T-helper 2 cell treated with Interferon-gamma antibody and Interleukin-4, amounts not matched to agents 5 μg/mL and 100 μg/mL, for 36 hours (primary cell): ENCODE data around the gene MYOT.
"Not testable (repeated sequence)": the region's sequence is repeated elsewhere in the genome, so short reads cannot be mapped to it uniquely, and the experiment has no call there.

Source experiments
- DNase-seq: peaks from one replicate; pipeline ENCODE4 v3.0.0; 2021; ENCODE audit warnings: low spot score
- H3K27ac Mint-ChIP-seq: one replicate; pipeline ENCODE4 v1.8.0; 2021; ENCODE audit warnings: mild to moderate bottlenecking, mixed read lengths
- H3K27me3 Mint-ChIP-seq: one replicate; pipeline ENCODE4 v1.8.0; 2021; ENCODE audit warnings: low read depth, mixed read lengths
- H3K36me3 Mint-ChIP-seq: one replicate; pipeline ENCODE4 v1.8.0; 2021; ENCODE audit warnings: low read depth, mixed read lengths
- H3K4me1 Mint-ChIP-seq: one replicate; pipeline ENCODE4 v1.8.0; 2021; ENCODE audit warnings: low read depth, mixed read lengths
- H3K4me3 Mint-ChIP-seq: one replicate; pipeline ENCODE4 v1.8.0; 2022; ENCODE audit warnings: mild to moderate bottlenecking, moderate library complexity, mixed read lengths
- H3K9me3 Mint-ChIP-seq: one replicate; pipeline ENCODE4 v1.8.0; 2021; ENCODE audit warnings: mixed read lengths

The MYOT gene

DNA sequence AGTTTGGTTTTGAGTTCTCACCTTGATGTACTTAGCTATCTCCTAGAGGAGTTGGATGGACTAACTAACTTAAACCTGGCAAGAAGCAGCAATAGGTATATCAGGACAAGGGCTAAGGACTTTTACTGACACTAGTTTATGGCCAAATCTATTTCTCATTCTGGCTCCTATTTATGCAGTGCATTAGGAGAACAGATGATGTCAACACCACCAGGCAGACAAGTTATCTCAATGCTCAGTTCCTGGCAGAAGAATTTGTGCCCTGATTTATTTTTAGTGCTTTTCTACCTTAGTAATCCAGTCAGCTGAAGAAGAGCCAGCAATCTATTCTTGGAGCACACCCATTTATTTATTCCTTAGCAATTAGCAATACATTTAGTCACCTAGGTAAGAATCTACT lies 30.7 kb upstream of the MYOT start:
- H3K27ac Mint-ChIP-seq, result no peak overlapping the region

DNA sequence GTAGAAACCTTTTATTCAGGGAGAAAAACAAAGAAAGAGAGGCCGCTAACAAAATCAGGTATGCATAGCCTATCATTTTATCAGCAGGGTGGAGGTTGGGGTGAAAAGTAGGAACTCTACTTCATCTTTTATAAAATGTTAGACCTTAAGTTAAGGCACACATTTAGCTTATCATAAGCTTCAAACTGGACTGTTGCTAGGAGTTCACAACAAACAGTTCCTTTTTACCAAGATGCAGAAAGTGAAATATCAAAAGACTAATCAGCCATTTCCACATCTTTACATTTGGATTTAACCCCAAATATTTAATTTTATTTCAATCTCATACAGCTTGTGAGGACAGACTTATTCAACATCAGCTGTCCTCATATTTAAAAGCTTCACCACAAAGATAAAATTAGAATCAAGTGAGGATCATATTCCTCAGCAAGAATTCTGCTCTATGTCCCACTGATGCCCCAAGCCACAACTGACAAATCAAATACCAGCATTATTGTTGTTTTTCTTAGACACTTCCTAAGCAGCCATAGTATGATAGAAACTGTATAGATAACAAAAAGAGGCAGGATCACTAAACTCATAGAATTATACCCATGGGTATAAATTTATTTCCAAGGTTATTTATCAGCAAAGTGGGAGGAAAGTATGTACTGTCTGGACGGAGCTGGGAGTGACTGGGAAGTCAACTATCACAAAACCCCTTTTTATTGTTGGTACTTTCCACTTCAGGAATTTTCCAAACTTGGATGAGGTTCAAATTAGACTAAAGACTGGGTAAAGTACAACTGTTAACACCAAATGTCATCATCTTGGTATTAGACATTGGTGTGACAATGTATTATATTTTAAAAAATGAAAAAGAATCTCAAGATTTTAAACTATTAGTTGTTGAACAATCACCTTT lies 29.9 kb upstream of the MYOT start:
- H3K4me1 Mint-ChIP-seq, result no peaks in the 10 kb centered on the region

More for the DNA sequence above, 30.7 kb upstream of the MYOT start:
- Mint-ChIP-seq H3K4me1 (no peaks in the 10 kb centered on the region), H3K36me3 (no peaks in the 10 kb centered on the region), H3K27me3 (peaks cover 8% of the 10 kb centered on the region), H3K4me3 (no peak overlapping the region), H3K9me3 (no peaks in the 10 kb centered on the region)
- DNase-seq, result no peak

DNA sequence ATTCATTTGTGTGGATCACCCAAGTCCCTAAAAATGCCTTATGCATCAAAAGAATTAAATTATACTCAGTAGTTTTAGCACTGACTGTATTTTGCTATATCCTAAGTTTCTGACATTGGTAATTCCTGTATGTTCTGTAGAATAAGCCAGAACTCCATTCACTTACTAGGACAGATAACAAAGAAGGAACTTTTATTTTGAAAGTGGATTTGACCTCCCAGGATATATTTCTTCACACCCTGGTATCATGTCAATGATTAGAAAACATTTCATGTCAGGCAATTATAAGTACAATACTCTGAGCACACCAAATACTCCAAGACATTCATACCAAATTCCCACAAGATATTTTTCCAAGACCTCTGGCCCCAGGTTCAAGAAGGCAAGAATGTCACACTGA lies 28.7 kb upstream of the MYOT start:
- Mint-ChIP-seq H3K4me1 (no peaks in the 10 kb centered on the region), H3K27ac (no peak overlapping the region), H3K4me3 (no peak overlapping the region), H3K9me3 (no peaks in the 10 kb centered on the region), H3K27me3 (peaks cover 8% of the 10 kb centered on the region), H3K36me3 (no peaks in the 10 kb centered on the region)
- DNase-seq, result no peak

More for the DNA sequence above, 29.9 kb upstream of the MYOT start:
- Mint-ChIP-seq H3K27me3 (peaks cover 8% of the 10 kb centered on the region), H3K9me3 (no peaks in the 10 kb centered on the region), H3K27ac (no peak overlapping the region), H3K4me3 (no peak overlapping the region), H3K36me3 (no peaks in the 10 kb centered on the region)
- no peak for DNase-seq

DNA sequence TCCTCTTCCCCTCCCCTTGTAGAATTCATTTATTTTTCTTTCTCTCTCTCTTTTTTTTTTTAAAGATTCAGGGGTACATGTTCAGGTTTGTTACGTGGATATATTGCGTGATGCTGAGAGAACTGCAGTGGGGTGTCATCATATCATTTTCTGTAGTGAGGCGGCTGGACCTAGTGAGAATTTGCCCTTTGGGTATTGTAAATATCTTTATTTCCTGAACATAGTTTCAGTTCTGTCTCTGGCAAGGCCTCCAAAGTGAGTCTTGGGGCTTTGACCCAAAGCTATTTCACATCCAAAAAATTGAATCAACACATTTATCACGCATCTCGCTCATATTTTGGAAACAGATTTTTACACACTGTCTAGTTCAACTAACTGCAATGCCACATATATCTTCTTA lies 25.4 kb upstream of the MYOT start:
- Mint-ChIP-seq H3K27ac (no peak overlapping the region), H3K4me1 (no peaks in the 10 kb centered on the region), H3K9me3 (no peaks in the 10 kb centered on the region), H3K36me3 (no peaks in the 10 kb centered on the region), H3K27me3 (peaks cover 3% of the 10 kb centered on the region), H3K4me3 (no peak overlapping the region)
- no peak for DNase-seq

DNA sequence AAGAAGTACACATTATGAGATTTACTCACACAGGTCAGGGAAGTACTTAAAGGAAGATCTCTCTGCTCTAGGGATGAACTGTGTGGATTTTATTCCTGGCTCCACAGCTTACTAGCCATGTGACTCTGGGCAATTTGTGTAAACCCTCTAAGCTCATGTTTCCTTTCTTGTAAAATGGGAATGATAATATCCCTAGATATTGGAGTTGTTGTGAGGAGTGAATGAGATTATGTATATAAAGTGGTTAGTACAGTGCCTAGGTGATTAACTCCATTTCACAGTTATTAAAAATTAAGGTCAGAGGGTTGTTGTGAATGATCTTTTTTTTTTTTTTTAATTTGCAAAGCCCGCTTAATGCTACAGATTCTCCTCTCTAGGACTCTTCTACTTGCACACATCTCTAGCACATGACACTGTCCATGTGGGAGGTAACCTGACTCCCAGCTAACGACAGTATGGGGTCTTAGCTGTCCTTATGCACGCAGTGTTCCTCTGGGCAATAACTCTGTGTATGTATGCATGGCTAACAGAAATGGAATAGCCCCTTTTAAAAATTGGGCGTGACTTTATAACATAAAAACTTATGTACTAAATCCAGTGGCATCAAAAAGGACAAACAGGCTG lies 23.9 kb upstream of the MYOT start:
- Mint-ChIP-seq H3K36me3 (no peaks in the 10 kb centered on the region), H3K9me3 (no peaks in the 10 kb centered on the region), H3K4me3 (no peak overlapping the region), H3K27ac (no peak overlapping the region), H3K27me3 (no peaks in the 10 kb centered on the region), H3K4me1 (no peaks in the 10 kb centered on the region)
- DNase-seq, result no peak

DNA sequence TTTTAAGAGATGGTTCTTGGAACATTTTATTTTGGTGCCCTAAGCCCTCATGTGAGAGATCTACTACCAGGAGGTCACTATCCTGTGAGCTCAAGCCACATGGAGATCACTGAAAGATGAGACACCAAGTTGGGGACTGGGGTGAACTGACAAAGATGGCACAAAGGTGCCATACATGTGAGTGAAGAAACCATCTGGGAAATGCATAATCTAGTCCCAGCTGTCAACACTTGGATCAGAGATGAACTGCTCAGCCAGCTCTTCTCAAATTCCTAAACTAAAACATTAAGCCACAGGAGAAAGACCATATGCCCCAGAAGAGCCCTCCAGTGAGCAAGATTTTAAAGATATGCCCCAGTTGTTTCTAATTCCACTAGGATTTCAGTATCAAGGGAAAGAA lies 22.2 kb upstream of the MYOT start:
- no peaks in the 10 kb centered on the region for H3K36me3 Mint-ChIP-seq
- H3K4me1 Mint-ChIP-seq, result no peaks in the 10 kb centered on the region
- H3K4me3 Mint-ChIP-seq, result no peak overlapping the region
- no peak overlapping the region for H3K27ac Mint-ChIP-seq
- DNase-seq, result no peak
- no peaks in the 10 kb centered on the region for H3K9me3 Mint-ChIP-seq
- H3K27me3 Mint-ChIP-seq, result no peaks in the 10 kb centered on the region

DNA sequence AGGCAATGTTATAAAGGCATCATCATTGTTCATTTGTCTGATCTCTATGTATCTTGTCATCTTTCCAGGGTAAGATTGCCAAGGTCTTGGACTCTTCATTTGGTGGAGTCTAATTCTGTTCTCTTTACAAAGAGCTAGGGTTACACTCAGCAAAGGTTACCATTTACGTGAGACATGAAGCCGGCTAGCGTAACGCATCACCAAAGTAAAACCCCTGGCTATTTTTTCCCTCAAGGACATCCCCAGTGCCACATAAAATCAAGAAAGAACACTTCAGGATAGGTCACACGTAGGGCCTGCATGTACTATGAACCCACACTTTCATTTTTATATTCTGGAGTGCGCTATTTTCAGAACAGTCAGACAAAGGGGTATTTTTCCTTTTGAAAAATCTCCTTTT lies 20.0 kb upstream of the MYOT start:
- Mint-ChIP-seq H3K27me3 (no peaks in the 10 kb centered on the region), H3K4me3 (no peak overlapping the region), H3K36me3 (peaks cover 2% of the 10 kb centered on the region), H3K4me1 (no peaks in the 10 kb centered on the region), H3K27ac (no peak overlapping the region), H3K9me3 (no peaks in the 10 kb centered on the region)
- DNase-seq, result no peak

DNA sequence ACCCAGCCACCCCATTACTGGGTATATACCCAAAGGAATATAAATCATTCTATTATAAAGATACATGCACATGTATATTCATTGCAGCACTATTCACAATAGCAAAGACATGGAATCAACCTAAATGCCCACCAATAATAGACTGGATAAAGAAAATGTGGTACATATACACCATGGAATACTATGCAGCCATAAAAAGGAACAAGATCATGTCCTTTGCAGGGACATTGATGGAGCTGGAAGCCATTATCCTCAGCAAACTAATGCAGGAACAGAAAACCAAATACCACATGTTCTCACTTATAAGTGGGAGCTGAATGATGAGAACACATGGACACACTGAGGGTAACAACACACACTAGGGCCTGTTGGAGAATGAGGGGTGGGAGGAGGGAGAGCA lies 14.5 kb upstream of the MYOT start:
- H3K27ac Mint-ChIP-seq, H3K36me3 Mint-ChIP-seq, DNase-seq, H3K4me3 Mint-ChIP-seq, H3K27me3 Mint-ChIP-seq, H3K9me3 Mint-ChIP-seq: not testable (repeated sequence)
- peaks cover 16% of the 10 kb centered on the region for H3K4me1 Mint-ChIP-seq

DNA sequence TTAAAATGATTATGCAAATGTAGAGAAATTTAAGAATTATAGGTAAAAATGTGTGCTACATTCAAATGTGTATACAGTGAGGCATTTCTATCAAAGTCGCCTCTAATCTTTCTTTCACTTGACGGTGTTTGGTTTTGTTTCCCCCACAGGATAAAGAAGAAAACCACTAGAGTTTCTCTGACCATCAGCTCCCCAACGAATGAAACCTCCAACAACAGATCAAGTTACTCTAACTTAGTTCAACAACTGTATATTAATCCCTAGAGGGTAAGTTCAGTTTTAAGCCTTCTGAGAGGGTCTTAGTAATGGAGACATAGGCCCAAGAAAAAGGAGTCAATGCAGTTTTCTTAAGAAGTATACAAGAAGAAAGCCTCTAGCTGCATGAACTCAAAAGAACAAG lies 11.5 kb upstream of the MYOT start:
- no peak overlapping the region for H3K27ac Mint-ChIP-seq
- no peaks in the 10 kb centered on the region for H3K27me3 Mint-ChIP-seq
- no peak for DNase-seq

DNA sequence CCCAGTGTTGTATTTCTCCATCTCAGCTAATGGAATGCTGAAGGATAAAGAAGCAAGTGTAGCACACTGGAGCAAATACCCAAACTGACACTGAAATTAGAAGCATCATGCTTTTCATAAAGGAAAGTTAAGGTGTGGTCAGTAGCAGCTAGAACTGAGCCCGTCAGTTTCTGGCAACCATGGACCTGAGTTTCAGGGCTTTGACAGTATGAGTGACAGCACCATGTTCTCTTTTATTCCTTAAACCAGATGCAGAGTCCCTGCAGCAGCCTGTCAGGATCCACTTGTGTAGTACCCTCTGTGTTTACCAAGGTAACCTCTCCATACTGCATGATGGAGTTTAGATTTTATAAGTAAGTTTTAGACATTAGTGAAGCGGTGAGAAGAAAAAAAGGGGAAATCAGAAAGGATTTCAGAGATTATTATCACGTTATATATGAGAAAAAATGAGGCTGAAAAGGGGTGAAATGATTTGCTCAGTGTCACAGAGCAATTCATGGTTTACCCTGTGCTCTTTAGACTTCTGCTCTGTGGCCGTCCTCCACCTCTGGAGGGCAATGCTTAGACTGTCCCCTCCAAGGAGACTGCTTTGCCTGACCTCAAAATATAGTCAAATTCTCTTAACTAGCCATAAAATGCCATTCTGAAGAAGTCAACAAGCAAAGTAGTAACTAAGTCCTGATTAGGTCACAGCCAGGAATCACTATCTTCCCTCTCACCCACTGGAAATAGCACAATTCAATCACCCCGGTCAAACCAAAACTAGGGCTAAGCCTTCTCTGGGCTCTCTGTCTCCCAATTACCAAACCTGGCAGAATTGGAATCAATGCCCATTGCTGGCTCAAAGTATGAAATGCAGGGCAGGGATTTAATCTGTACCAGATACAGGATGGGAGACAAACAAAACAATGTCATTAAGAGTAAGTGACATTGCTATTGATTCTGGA lies 10.5 kb upstream of the MYOT start:
- H3K4me1 Mint-ChIP-seq, result peaks cover 25% of the 10 kb centered on the region
- peaks cover 2% of the 10 kb centered on the region for H3K36me3 Mint-ChIP-seq
- no peak overlapping the region for H3K27ac Mint-ChIP-seq
- no peak overlapping the region for H3K4me3 Mint-ChIP-seq
- H3K9me3 Mint-ChIP-seq, result no peaks in the 10 kb centered on the region
- no peak for DNase-seq
- no peaks in the 10 kb centered on the region for H3K27me3 Mint-ChIP-seq

More for the DNA sequence above, 11.5 kb upstream of the MYOT start:
- peaks cover 2% of the 10 kb centered on the region for H3K36me3 Mint-ChIP-seq
- no peak overlapping the region for H3K4me3 Mint-ChIP-seq
- H3K4me1 Mint-ChIP-seq, result peaks cover 19% of the 10 kb centered on the region
- no peaks in the 10 kb centered on the region for H3K9me3 Mint-ChIP-seq

DNA sequence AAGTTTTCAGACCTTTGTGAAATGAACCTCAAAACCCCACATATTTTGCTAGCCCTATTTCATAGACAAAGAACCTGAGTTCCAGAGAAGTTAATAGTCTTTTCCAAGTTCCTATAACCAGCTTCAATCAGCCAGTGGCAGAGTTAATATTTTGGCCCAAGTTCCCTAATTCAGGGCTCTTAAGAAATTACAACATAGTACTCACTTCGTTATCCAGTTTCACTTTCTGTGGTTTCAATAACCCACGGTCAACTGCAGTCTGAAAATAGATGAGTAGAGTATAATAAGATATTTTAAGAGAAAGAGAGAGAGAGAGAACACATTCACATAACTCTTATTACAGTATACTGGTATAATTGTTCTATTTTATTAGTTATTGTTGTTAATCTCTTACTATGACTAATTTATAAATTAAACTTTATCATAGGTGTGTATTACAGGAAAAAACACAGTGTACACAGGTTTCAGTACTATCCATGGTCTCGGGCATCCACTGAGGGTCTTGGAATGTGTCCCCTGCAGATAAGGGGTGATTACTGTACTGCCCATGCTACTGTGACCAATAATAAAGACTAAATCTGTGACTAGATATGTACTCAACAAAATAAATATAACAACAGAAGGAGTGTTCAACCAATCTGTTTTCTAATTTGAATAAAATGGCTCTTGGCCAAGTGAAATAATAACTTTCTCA lies 9.3 kb upstream of the MYOT start:
- no peaks in the 10 kb centered on the region for H3K36me3 Mint-ChIP-seq
- peaks cover 25% of the 10 kb centered on the region for H3K4me1 Mint-ChIP-seq
- no peaks in the 10 kb centered on the region for H3K27me3 Mint-ChIP-seq
- no peak for DNase-seq
- H3K4me3 Mint-ChIP-seq, result peak overlapping the region; percentile 74
- no peaks in the 10 kb centered on the region for H3K9me3 Mint-ChIP-seq
- no peak overlapping the region for H3K27ac Mint-ChIP-seq

DNA sequence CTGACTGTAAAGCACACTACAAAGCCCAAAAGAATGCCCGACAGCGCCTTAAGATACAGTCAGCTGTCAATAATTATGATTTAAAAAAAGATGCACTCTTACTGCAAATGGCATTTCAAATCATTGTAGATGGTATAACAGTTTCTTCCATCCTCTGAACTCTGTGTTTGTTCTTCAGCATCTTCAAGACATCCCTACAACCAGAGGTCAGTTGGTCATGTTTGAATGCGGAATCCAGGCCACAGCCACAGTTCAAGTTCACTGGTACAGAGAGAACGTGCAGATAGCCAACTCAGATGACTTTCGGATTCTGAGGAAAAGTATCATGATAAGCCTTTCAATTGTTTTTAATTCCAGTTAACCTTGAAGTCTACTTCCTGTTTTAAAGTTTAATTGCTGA lies 8.7 kb upstream of the MYOT start:
- Mint-ChIP-seq H3K4me1 (peaks cover 25% of the 10 kb centered on the region), H3K27ac (no peak overlapping the region), H3K27me3 (no peaks in the 10 kb centered on the region), H3K9me3 (no peaks in the 10 kb centered on the region), H3K36me3 (no peaks in the 10 kb centered on the region), H3K4me3 (no peak overlapping the region)
- DNase-seq, result no peak

DNA sequence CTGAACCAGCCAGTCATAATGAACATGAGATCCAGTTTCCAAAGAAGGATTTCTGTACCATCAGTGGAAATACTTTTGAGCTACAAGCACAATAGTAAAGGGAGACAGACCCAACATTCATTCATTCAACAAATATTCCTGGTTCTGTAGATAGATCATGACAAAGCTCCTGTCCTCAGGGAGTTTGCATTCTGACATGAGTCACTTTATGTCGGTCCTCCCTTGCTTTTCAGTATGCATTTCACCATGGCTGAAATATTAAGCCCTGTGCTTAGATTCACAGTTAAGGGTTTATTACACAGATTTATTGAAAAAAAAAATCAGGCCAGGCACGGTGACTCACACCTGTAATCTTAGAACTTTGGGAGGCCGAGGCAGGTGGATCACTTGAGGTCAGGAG lies 5.4 kb upstream of the MYOT start:
- H3K4me1 Mint-ChIP-seq, result peaks cover 18% of the 10 kb centered on the region
- H3K27me3 Mint-ChIP-seq, result peaks cover 2% of the 10 kb centered on the region

More for the DNA sequence above, 5.4 kb upstream of the MYOT start:
- no peak overlapping the region for H3K27ac Mint-ChIP-seq
- no peaks in the 10 kb centered on the region for H3K36me3 Mint-ChIP-seq
- no peaks in the 10 kb centered on the region for H3K9me3 Mint-ChIP-seq
- no peak for DNase-seq
- H3K4me3 Mint-ChIP-seq, result no peak overlapping the region
